Measurements from ENCODE around the gene MXRA5.

DNA sequence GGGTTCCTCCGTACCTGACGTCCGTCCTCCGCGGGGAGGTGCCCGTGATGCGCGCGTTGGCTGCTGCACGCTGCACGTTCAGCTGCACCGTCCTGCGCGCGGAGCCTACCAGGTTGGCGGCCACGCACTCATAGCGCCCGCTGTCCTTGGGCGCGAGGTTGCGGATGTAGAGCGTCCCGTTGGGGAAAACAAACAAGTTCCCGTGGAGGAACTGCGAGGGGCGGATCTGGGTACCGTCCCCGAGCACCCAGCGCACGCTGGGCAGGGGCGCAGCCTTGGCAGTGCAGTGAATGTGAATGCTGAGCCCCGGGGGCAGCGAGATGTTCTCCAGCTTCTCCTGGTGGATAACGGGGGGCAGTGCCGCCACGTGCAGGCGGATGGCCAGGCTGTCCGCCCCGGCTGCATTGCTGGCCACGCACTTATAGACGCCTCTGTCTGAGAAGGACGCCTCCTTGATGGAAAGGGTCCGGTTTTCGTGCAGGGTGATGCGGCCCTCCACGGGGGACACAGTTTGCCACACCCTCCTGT, 29.2 kb downstream of the MXRA5 start:
- no peak for TF ChIP-seq ZNF224 (CRISPR knock-in tag; IDR thresholded peaks at IDR 0.05)
- TF ChIP-seq, protein P1, sequence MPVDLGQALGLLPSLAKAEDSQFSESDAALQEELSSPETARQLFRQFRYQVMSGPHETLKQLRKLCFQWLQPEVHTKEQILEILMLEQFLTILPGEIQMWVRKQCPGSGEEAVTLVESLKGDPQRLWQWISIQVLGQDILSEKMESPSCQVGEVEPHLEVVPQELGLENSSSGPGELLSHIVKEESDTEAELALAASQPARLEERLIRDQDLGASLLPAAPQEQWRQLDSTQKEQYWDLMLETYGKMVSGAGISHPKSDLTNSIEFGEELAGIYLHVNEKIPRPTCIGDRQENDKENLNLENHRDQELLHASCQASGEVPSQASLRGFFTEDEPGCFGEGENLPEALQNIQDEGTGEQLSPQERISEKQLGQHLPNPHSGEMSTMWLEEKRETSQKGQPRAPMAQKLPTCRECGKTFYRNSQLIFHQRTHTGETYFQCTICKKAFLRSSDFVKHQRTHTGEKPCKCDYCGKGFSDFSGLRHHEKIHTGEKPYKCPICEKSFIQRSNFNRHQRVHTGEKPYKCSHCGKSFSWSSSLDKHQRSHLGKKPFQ (CRISPR knock-in tag; IDR thresholded peaks at IDR 0.05; ENCODE audit: insufficient replicate concordance): no peak
- TF ChIP-seq CC2D1A (CRISPR knock-in tag; IDR thresholded peaks at IDR 0.05): no peak
- TF ChIP-seq MYC (CRISPR knock-in tag; IDR thresholded peaks at IDR 0.05; ENCODE audit: borderline replicate concordance): no peak
- TF ChIP-seq, protein P2, sequence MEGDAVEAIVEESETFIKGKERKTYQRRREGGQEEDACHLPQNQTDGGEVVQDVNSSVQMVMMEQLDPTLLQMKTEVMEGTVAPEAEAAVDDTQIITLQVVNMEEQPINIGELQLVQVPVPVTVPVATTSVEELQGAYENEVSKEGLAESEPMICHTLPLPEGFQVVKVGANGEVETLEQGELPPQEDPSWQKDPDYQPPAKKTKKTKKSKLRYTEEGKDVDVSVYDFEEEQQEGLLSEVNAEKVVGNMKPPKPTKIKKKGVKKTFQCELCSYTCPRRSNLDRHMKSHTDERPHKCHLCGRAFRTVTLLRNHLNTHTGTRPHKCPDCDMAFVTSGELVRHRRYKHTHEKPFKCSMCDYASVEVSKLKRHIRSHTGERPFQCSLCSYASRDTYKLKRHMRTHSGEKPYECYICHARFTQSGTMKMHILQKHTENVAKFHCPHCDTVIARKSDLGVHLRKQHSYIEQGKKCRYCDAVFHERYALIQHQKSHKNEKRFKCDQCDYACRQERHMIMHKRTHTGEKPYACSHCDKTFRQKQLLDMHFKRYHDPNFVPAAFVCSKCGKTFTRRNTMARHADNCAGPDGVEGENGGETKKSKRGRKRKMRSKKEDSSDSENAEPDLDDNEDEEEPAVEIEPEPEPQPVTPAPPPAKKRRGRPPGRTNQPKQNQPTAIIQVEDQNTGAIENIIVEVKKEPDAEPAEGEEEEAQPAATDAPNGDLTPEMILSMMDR (CRISPR knock-in tag; IDR thresholded peaks at IDR 0.05): no peak
- no peak for TF ChIP-seq TP53 (CRISPR knock-in tag; conservative IDR thresholded peaks at IDR 0.05)
- no peak for TF ChIP-seq SKIL (CRISPR knock-in tag; IDR thresholded peaks at IDR 0.05; ENCODE audit: borderline replicate concordance)
- no peak for TF ChIP-seq HDAC2 (CRISPR knock-in tag; IDR thresholded peaks at IDR 0.05)
- TF ChIP-seq POLR2AphosphoS5 (IDR thresholded peaks at IDR 0.05; ENCODE audit: low read depth, low read length): no peak
- TF ChIP-seq BRCA1 (CRISPR knock-in tag; IDR thresholded peaks at IDR 0.05): no peak
